ENCODE data around the gene HOXA4. TPM values are rescaled to one million over a fixed set of nuclear protein-coding genes. Genes with fewer than 3 reads are reported as not detected.

The HOXA4 gene
- total RNA-seq, 2 experiments from 2014 or later = not detected

GRCh38 chr7:27178366-27178765 is 47.8 kb upstream of the HOXA4 start:
- no peak overlapping the region for H3K27ac Mint-ChIP-seq

GRCh38 chr7:27177795-27178320 is 47.3 kb upstream of the HOXA4 start:
- Histone ChIP-seq H3K4me1 (ENCODE audit: insufficient read depth, low read length) (peaks cover 27% of the 10 kb centered on the region), H3K9me3 (ENCODE audit: control insufficient read depth in 1 of 2, insufficient read depth in 1 of 2, low read length in 2 of 2) (peaks cover 0 to 44% of the 10 kb centered on the region in 2 experiments), H3K27ac (ENCODE audit: low read depth in 1 of 2, low read length in 2 of 2) (no peak overlapping the region), H3K36me3 (ENCODE audit: insufficient read depth, low read length) (no peaks in the 10 kb centered on the region), H3K4me3 (ENCODE audit: low read length) (no peak overlapping the region), H3K27me3 (ENCODE audit: control insufficient read depth in 1 of 2, insufficient read depth in 2 of 2, low read length in 2 of 2) (peaks cover 70 to 92% of the 10 kb centered on the region in 2 experiments)
- H3K9me3 Mint-ChIP-seq = no peaks in the 10 kb centered on the region
- CTCF ChIA-PET = interaction anchor here (1.8 to 2.2 kb wide), 2 partner anchors 17 to 27 kb away, joined by 8 read pairs; no protein-coding TSS in a partner anchor
- H3K4me3 Mint-ChIP-seq = no peak overlapping the region
- H3K36me3 Mint-ChIP-seq (ENCODE audit: low read depth) = no peaks in the 10 kb centered on the region
- H3K27me3 Mint-ChIP-seq = peaks cover 87% of the 10 kb centered on the region
- no peak for TF ChIP-seq CTCF (IDR thresholded peaks at IDR 0.05)
- H3K4me1 Mint-ChIP-seq (ENCODE audit: low read depth) = peaks cover 10% of the 10 kb centered on the region
- POLR2A ChIA-PET = no interaction called here
- no peak for ATAC-seq (ENCODE audit: poor library complexity)
- DNase-seq = no peak
- H3K27ac Mint-ChIP-seq = no peak overlapping the region
- intact Hi-C loops (cut with DNase I, micrococcal nuclease) = loop anchor here in 1 of 2 experiments (5.0 kb wide), 1 partner anchor 1226 kb away; no protein-coding TSS in a partner anchor

More at GRCh38 chr7:27178366-27178765, 47.8 kb upstream of the HOXA4 start:
- POLR2A ChIA-PET = no interaction called here
- intact Hi-C loops (cut with DNase I, micrococcal nuclease) = loop anchor here in 1 of 2 experiments (5.0 kb wide), 1 partner anchor 1226 kb away; no protein-coding TSS in a partner anchor
- Histone ChIP-seq H3K4me3 (ENCODE audit: low read length) (no peak overlapping the region), H3K36me3 (ENCODE audit: insufficient read depth, low read length) (no peaks in the 10 kb centered on the region), H3K9me3 (ENCODE audit: control insufficient read depth in 1 of 2, insufficient read depth in 1 of 2, low read length in 2 of 2) (peaks cover 0 to 45% of the 10 kb centered on the region in 2 experiments), H3K27me3 (ENCODE audit: control insufficient read depth in 1 of 2, insufficient read depth in 2 of 2, low read length in 2 of 2) (peaks cover 71 to 92% of the 10 kb centered on the region in 2 experiments), H3K27ac (ENCODE audit: low read depth in 1 of 2, low read length in 2 of 2) (no peak overlapping the region), H3K4me1 (ENCODE audit: insufficient read depth, low read length) (peaks cover 28% of the 10 kb centered on the region)
- no peak for TF ChIP-seq CTCF (IDR thresholded peaks at IDR 0.05)
- peaks cover 90% of the 10 kb centered on the region for H3K27me3 Mint-ChIP-seq
- no peak for ATAC-seq (ENCODE audit: poor library complexity)
- H3K4me3 Mint-ChIP-seq = no peak overlapping the region
- no peaks in the 10 kb centered on the region for H3K36me3 Mint-ChIP-seq (ENCODE audit: low read depth)
- H3K4me1 Mint-ChIP-seq (ENCODE audit: low read depth) = peaks cover 10% of the 10 kb centered on the region
- CTCF ChIA-PET = interaction anchor here (0.8 to 2.0 kb wide), 5 partner anchors 9 to 19 kb away, joined by 3 to 13 read pairs (median 8); no protein-coding TSS in a partner anchor
- no peaks in the 10 kb centered on the region for H3K9me3 Mint-ChIP-seq
- no peak for DNase-seq

GRCh38 chr7:27176962-27177794 is 46.6 kb upstream of the HOXA4 start:
- no peak overlapping the region for H3K27ac Mint-ChIP-seq
- POLR2A ChIA-PET = interaction anchor here (1.0 kb wide), 1 partner anchor 11 kb away, joined by 3 read pairs; no protein-coding TSS in a partner anchor
- no peak for DNase-seq

More at GRCh38 chr7:27176962-27177794, 46.6 kb upstream of the HOXA4 start:
- intact Hi-C loops (cut with DNase I, micrococcal nuclease) = loop anchor here in 1 of 2 experiments (5.0 kb wide), 1 partner anchor 1225 kb away; no protein-coding TSS in a partner anchor
- no peak for ATAC-seq (ENCODE audit: poor library complexity)
- H3K4me3 Mint-ChIP-seq = no peak overlapping the region
- peaks cover 86% of the 10 kb centered on the region for H3K27me3 Mint-ChIP-seq
- H3K9me3 ChIP-seq (ENCODE audit: control insufficient read depth in 1 of 2, insufficient read depth in 1 of 2, low read length in 2 of 2) = peaks cover 0 to 50% of the 10 kb centered on the region in 2 experiments
- no peaks in the 10 kb centered on the region for H3K36me3 Mint-ChIP-seq (ENCODE audit: low read depth)
- peaks cover 34% of the 10 kb centered on the region for H3K4me1 ChIP-seq (ENCODE audit: insufficient read depth, low read length)
- no peak overlapping the region for H3K4me3 ChIP-seq (ENCODE audit: low read length)
- H3K27ac ChIP-seq (ENCODE audit: low read depth in 1 of 2, low read length in 2 of 2) = no peak overlapping the region
- CTCF ChIA-PET = interaction anchor here (1.2 to 2.2 kb wide), 3 partner anchors 16 to 1282 kb away, joined by 3 to 8 read pairs (median 8); no protein-coding TSS in a partner anchor
- H3K9me3 Mint-ChIP-seq = no peaks in the 10 kb centered on the region
- H3K36me3 ChIP-seq (ENCODE audit: insufficient read depth, low read length) = no peaks in the 10 kb centered on the region
- H3K27me3 ChIP-seq (ENCODE audit: control insufficient read depth in 1 of 2, insufficient read depth in 2 of 2, low read length in 2 of 2) = peaks cover 70 to 92% of the 10 kb centered on the region in 2 experiments
- H3K4me1 Mint-ChIP-seq (ENCODE audit: low read depth) = peaks cover 14% of the 10 kb centered on the region
- TF ChIP-seq CTCF (IDR thresholded peaks at IDR 0.05) = no peak

Measured in CD4-positive, alpha-beta T cell (primary cell).